GM19025 (cell line): ENCODE results near the gene ZNF264.
"Not testable (repeated sequence)": the region's sequence is repeated elsewhere in the genome, so short reads cannot be mapped to it uniquely, and the experiment has no call there.

Source experiments
- ATAC-seq: cut with Tn5 transposase; IDR thresholded peaks from one replicate; pipeline ENCODE4 v1.9.1; 2021; ENCODE audit warnings: mild to moderate bottlenecking, low read depth, moderate library complexity; ENCODE audit not compliant: unreplicated experiment

The ZNF264 gene

DNA sequence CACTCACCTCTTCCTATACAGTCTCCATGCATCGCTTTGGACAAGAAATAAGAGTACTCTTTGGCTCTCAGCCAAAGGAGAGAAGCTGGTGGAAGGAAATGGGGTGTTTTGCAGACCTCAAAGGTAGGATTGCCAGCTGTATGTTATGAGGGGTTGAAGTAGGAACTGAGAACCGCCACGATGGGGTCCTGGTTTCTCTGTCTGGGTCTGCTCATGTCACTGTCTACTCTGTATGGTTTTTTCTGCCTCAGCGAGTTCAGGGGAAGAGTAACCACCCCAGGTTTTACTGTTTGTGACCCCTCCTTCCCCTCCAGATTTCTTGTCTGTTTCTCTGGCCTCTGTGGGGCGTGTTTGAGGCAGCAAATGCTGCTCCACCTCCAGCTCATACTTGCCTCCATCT is 53.2 kb downstream of the ZNF264 start:
- ATAC-seq: no peak

DNA sequence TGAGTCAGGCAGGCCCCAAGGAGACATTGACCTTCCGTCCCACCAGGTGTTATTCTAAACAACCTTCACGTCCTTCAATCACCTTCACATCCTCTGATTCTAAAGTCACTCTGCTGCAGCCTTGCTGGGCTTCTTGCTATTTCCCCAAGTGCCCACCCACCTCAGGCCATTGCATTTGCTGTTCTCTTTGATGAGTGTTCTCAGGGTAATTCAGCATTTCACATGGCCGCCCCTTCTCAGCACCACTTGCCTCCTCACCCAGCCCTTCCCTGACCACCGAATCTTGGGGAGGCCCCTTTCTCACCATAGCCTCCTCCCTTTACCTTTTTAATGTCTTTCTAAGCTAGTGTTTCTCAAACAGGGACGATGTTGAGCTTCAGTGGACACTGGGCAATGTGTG is 53.8 kb downstream of the ZNF264 start:
- ATAC-seq: no peak

- ATAC-seq: no peak
Measured at GRCh38 chr19:57245959-57246358, 54.7 kb downstream of the ZNF264 start.

GRCh38 chr19:57248646-57249045 is 57.3 kb downstream of the ZNF264 start:
- ATAC-seq: no peak

GRCh38 chr19:57249329-57249728 is 58.0 kb downstream of the ZNF264 start:
- ATAC-seq: no peak

GRCh38 chr19:57253767-57254166 is 62.5 kb downstream of the ZNF264 start:
- ATAC-seq: not testable (repeated sequence)

GRCh38 chr19:57262044-57262443 is 70.7 kb downstream of the ZNF264 start:
- no peak for ATAC-seq

- ATAC-seq: no peak
Measured at GRCh38 chr19:57263244-57263741, 72.0 kb downstream of the ZNF264 start.

GRCh38 chr19:57267291-57267690 is 76.0 kb downstream of the ZNF264 start:
- ATAC-seq: no peak

DNA sequence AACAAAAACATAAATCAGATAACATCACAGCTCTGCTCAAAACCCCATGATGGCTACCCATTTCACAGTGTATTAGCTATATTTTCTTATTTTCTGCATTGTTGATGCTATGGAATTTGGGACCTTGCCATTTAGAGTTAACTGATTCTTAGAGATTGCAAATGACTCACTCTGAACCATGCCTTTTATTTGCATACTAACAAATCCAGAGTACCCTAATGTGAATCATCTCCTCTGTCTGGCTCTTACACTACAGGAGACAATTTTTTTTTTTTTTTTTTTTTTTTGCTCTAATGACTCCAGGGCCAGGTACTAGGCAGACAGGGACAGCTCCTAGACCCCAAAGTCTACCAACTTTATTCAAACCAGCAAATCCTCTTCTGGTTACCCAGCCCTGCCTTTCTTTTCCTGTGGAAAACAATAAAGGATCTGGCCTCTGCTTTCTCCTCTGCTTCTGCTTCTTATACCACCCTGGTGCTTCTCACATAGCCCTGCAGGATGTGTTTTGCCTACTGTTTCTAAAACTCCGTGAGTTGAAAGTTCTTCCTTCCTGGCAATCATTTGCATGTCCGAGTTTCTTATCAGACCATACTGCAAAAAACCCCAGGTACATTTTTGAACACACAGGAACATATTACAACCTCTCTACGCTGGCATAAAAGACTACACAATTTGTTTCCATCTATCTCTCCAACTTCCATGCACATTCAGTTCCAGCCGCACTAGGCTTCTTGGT is 78.4 kb downstream of the ZNF264 start:
- no peak for ATAC-seq

DNA sequence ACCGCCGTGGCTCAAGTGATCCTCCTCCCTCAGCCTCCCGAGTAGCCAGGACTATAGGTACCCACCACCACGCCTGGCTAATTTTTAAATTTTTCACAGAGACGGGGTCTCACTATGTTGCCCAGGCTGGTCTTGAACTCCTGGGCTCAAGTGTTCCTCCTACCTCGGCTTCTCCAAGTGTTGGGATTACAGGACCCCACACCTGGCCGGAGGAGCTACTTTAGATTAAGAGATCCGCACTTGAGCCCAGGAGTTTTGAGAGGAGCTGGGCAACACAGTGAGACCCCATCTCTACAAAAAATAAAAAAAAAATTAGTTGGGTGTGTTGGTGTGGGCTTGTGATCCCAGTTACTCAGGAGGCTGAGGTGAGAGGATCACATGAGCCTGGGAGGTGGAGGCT is 80.0 kb downstream of the ZNF264 start:
- no peak for ATAC-seq
